ENCODE measurements around the gene DHPS.
"Not testable (repeated sequence)": the region's sequence is repeated elsewhere in the genome, so short reads cannot be mapped to it uniquely, and the experiment has no call there.

Gene DHPS

DNA sequence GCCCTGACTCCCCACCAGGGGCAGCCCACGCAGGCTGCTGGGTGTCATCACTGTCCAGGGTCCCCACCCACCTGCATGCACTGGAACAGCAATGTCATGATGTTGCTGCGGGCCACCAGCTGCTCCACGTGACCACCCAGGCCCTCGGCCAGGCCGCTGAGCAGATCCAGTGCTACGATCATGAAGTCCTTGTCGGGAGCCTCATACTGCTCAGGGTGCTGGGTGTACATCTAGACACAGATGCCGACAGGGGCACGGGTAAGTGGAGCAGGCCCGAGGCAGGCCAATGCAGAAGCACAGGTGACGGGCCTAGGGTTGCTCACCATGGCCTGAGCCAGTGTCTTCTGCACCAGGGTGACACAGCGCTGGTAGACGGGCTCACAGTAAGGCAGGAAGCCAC is 23.5 kb upstream of the DHPS start:
- DNase-seq: no peak

DNA sequence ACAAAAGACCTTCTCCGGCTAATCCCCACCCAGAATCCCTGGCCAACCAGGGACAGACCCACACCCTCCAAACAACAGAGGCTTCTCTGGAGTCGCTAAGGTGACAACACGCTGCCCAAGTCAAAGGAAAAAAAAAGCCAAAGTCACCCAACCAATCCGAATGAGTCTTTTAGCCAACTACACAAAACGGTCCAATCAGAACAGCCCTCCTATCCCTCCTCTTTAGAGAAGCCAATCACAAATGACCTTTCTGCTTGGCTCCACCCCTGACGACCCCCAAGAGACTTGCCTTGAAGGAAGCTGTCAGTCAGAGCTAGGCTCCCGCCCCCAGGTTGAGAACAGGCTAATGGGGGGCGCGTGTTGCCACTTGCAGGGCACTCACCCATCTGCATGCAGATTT is 21.4 kb upstream of the DHPS start:
- peak; percentile 64 for DNase-seq

DNA sequence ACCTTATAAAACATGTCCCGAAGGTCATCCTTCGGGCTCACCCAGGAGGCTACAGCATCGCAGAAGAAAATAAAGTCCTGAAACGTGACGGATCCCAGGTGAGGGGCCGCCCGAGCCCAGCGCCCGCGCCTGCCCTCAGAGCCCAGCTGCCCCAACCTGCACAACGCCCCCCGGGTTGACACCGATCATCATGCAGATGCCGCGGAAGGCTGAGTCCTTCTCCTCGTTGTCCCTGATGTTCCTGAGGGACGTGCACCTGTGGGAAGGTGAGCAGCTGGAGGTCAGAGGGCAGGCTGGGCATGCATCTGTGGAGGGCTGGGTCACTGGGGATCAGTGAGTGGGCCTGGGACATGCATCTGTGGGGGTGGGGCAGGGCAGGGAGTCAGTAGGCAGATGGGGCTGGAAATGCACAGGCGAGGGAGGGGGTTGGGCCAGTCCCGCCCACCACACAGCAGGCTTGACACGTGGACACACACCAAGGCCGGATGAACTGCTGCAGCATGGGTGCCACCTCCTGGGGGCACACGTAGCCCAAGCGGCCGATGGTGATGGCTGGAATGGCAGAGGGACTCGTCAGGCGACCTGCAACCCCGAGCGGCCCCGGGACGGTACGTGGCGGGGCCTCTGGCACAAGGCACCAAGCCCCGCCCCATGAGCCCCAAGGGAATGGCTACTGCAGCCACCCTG is 20.1 kb upstream of the DHPS start:
- no peak for DNase-seq

DNA sequence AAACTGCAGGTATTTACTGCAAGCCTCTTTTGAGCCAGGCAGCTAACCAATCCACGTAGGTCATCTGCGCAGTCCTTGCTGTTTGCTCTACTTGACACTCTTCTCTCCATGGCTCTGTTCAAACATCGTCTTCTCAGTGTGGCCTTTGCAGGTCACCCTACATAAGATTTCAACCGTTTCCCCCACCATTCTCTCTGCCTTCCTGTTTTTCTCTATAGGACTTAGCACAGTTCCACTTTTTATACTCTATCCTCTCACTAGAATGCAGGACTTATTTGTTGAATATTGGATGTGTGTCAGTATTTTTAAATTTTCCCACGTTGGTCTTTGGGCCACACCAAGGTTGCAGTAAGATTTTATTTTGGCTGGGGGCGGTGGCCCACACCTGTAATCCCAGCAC is 16.5 kb upstream of the DHPS start:
- no peak for DNase-seq

DNA sequence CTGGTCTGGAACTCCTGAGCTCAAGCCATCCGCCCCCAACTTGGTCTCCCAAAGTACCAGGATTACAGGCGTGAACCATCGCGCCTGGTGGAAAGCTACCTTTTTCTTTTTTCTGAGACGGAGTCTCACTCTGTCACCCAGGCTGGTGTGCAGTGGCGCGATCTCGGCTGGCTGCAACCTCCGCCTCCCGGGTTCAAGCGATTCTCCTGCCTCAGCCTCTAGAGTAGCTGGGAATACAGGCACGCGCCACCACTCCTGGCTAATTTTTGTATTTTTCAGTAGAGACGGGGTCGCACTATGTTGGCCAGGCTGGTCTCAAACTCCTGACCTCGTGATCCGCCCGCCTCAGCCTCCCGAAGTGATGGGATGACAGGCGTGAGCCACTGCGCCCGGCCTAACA is 15.7 kb upstream of the DHPS start:
- not testable (repeated sequence) for DNase-seq

DNA sequence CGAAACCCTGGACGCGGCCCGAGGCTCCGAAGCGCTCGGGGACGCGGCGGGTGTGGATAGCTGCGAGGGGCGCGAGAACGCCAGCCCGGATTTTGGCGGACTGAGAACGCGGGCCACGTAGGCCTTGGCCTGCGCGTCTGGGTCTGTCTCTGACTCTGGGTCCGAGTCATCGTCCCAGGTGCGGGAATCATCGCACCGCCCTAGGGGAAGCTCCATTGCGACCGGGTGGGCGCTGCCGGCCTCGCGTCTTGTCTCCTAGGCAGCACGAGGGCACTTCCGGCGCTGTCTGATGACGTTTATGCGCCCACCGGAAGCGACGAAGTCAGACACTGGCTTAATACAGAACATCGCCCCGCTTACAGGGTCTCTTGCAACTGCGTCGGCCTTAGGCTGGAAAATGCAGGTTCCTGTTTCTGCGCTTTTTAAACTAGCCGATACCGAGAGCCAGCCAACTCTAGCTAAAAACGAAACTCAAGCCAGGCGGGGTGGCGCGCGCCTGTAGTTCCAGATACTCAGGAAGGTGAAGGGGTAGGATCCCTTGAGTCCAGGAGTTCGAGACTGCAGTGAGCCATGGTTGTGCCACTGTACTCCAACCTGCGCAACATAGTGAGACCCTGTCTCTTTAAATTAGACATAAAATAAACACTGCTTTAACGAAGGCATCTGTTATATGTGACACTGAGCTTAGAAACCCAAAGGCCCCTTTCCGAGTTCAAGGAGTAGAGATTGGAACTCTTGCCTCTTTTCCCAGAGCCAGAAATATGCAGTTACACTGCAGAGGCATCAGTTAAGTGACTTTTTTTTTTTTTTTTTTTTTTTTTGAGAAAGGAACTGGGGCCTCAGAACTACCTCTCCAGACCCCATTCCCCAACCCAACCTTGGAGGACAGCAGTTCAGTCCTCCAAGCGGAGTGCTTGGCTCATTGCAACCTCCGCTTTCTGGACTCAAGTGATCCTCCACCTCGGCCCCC is 15.0 kb upstream of the DHPS start, which contains the start of gene FBXW9:
TSS of gene FBXW9 (minus strand) at position 266 of the 970 bp plus-strand sequence. CDS start at position 216, 50 bp downstream.
- DNase-seq: peak; percentile 86

DNA sequence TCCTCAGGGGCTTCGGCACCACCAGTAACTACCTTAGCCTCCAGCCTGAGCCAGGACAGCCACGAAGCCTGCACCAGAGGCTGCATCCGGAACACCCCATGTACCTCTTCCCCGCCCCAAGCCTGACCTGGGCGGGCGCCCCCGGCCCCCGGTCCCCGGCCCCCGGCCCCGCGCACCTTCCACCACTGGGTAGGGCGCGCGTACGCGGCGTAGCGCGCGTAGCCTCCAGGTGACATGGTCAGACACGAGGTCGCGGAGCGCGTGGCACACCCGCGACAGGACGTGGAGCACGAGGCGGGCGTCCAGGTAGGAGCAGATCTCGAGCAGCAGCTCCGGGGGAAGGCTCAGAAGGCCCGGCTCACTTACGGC is 14.3 kb upstream of the DHPS start:
- DNase-seq: no peak

DNA sequence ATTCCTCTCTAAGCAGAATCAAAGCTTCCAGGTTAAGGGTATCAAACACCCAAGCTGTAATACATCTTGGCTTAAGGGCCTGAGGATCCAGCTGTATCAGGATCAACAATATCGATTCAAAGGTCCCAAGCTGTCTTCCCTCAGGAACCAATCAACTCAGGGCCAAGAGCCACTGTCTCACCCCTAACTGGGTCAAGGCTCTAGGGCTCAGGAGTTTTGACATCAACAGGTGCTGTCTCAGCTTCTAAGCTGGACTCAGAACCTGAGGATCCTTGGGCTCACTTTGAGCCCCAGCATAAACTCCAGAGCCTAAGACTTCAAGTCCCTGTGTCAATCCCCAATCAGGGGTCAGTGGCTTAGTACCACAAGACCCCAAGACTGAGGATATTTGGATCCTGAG is 13.8 kb upstream of the DHPS start:
- DNase-seq: no peak

DNA sequence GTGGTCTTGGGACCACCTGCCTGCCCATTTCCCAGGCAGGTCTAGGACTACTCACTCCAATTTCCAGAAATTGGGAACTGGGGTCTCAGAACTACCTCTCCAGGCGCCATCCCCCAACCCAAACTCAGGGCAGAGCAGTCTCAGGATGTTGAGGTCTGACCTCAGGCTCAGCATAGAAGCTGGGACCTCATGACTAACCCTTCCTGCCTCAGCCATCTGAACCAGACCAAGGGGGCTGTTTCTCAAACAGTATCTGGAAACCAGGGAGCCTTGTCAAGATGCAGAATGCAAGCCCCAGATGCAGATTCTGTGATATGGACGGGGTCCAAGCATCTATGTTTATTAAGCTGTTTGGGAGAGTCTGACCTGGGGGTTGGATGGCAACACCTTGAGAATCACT is 13.4 kb upstream of the DHPS start:
- DNase-seq: no peak

DNA sequence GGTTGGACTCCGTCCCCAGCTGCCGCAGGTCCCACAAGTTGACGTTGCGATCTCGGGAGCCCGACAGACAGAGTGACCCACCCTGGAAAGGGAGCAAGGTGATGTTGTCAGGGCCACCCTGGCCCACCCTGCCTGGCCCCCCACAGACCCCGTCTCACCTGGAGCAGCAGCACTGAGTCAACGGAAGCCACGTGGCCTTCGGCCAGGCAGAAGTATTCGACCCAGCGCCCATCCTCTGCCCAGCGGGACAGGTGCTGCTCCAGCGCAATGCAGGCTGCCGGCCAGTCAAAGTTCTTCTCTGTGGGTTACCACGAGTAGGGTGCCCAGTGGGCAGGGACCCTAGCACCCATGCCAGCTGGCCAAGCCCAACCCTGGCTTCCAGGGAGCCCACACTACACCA is 13.0 kb upstream of the DHPS start:
- no peak for DNase-seq

DNA sequence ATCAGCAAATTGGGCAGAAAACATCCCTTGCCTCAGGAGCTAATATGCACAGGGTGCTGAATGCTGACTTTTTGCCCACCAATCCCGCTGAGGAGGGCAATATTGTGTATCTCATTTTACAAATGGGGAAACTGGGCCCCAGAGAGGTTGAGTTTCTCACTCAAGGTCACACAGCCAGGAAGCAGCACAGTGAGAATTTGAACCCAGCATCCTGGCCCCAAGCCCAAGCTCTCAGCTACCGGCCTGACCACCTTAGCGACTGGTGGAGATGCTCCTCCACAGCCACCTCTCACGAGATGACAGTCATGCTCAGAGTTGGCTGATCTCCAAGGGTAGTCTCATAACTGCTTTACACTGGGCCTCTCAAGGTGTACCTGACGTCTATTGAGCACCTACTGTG is 11.3 kb upstream of the DHPS start:
- no peak for DNase-seq

DNA sequence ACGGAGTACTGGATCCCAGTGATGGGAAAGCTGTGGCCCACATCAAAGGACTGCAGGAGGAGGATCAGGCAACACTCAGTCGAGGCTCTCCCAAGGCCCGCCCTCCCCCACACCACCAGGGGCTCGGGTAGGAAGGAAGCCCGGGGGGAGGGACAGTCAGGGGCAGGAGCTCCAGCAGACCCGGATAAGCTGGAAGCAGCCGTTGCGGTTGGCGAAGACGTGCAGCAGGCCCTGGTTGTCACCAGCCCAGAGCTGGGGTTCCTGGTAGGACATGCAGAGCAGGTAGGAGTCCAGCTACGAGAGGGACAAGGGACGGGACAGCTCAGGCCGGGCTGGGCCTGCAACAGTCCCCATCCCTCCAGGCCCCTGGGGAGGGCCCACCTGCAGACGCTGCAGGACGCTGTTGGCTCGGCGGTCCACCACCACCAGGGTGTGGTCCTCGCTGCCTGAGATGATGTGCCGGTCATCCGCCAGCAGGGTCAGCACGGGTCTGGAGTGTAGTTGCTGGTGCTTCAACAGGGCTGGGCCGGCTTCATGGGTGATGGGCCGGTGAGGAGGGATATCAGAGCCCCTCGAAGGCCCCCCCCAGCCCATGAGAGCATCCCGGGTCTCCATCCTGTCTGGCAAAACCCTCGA is 8.0 kb upstream of the DHPS start:
- DNase-seq: no peak

DNA sequence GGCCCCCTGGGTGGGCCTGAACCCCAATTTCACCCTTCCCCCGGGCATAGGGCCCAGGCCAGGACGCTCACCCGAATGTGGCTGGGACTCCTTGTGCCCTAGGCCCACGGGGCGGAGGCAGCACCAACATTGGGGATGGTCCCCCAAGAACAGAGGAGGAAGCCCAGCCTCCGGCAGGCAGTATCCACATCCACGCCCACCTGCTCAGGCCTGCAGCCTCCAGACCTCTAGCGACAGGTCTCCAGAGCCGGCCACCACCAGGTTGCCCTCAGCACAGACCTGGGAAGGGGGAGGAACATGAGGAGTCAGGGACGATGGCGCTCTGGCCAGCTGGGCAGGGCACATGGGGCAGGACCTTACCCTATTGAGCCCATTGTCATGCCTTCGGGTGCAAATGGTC is 7.3 kb upstream of the DHPS start:
- DNase-seq: no peak

DNA sequence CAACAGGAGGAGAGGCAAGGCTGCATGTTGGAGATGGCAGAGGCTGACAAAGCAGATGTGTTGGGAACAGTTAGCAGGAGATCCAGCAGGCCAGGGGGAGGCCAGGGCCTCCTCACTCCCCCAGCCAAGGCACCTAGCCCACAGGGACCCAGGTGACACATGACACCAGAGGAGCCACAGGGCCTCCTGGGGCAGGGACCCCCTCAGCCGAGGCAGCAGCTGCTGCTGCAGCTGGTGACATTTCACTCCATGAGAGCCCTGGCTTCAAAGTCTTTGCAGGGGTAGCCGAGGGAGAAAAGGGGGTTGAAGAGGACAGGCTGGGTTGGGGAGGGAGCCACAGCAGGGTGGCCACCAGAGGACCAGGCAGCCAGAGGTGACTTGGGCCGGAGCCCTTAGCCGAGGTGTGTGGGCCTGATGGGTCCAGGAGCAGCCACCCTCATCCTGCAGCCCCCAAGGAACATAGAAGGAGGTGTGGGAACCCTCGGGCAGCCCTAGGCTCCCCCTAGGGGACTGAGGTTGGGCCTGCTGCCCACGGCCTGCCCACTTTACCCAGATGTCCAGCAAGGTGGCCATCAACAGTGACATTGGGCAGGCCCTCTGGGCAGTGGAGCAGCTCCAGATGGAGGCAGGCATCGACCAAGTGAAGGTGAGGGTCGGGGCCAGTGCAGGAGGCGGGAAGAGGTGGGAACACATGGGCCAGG is 6.0 kb upstream of the DHPS start, which contains the start of gene GNG14:
TSS of gene GNG14 (plus strand) at position 503 of the 701 bp plus-strand sequence. CDS start at position 554, 51 bp downstream.
- DNase-seq: no peak

DNA sequence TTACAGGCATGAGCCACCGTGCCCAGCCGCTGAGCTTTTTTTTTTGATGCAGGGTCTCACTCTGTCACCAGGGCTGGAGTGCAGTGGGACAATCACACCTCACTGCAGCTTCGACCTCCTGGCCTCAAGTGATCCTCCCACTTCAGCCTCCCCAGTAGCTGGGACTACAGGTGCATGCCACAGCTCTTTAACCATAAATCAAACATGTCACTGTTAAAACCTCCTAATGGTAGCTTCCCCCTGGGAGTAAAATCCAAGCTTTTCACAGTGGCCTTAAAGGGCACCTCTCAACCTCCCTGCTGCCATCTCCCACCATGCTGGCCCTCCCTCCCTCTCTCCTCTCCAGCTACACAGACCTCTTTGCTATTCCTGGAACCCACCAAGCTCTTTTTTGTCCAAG is 4.2 kb upstream of the DHPS start:
- no peak for DNase-seq

DNA sequence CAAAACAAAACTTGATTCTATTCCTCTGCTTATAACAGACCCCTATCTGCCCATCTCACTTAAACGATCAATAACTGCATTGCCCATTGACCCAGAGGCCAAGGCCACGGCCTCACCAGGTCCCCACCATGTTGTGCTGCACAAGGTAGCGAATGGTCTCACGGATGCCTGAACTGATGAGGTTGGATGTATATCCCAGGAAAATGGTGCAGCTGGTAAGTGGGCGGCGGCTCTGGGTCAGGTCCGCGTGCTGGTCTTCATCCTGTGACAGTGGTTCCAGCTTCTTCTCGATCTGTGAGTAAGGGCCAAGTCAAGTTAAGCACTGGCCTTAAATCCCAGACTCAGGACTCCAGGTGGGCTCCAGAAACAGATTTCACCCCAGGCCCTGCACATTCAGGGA is 1.6 kb downstream of the DHPS start:
- no peak for DNase-seq

DNA sequence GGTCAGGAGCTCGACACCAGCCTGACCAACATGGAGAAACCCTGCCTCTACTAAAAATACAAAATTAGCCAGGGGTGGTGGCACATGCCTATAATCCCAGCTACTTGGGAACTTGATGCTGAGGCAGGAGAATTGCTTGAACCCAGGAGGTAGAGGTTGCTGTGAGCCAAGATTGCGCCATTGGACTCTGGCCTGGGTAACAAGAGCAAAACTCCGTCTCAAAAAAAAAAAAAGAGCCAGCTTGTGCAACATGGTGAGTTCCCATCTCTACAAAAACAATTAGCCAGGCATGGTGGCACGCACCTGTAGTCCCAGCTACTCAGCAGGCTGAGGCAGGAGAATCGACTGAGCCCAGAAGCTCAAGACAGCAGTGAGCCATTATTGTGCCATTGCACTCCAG is 3.6 kb downstream of the DHPS start:
- DNase-seq: not testable (repeated sequence)

DNA sequence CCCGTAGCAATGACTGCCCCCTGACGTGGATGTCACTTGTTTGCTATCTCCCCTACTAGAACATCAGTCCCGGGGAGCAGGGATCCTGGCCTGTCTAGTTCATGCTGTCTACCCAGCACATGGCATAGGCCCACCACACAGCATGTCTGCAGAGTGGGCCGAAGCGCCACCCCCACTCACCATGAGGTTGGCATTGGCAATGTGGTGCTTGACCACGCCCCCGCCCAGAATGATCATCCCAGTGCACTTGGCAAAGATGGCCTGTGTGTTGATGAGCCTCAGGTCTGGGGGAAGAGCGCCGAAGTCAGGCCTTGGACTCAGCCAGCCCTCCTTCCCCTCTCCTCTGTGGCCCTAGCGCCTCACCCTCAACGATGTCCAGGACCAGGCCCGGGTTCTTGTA is 4.8 kb downstream of the DHPS start:
- DNase-seq: no peak

DNA sequence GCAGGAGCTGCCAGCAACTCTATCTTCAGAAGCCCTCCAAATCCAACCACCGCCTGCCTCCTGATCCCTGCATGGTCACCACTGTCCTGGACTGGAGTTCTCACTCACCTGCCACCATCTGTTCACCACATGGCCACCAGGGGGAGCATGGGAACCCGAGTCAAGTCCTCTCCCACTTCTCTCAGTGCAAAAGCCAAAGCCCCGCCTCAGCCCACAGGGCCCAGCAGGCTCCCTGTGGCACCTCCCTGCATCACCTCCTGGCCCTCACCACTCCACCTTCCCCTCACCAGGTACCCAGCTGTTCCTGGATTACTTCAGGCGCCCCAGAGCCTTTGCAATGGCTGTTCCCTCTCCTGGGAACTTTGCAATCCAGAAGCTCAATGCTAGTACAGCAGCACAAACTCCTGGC is 5.3 kb downstream of the DHPS start:
- peak; percentile 18 for DNase-seq

DNA sequence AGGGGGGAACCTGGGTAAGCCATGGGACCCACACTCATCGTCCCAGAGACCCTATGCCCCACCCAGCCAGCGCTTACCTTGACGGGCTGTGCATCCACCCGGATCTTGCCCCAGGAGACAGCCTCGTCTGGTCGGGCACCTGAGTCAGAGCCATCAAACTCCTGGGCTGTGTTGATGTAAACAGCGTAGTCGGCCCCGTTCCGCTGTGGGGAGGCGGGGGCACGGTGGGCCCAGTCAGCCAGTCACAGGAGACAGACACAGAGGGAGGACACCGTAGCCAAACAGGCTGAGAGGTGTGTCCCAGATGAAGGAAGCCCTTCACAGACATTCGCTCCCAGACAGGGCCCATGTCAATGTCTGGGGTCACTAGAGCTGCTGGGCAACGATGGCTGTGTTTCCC is 5.7 kb downstream of the DHPS start:
- DNase-seq: no peak

DNA sequence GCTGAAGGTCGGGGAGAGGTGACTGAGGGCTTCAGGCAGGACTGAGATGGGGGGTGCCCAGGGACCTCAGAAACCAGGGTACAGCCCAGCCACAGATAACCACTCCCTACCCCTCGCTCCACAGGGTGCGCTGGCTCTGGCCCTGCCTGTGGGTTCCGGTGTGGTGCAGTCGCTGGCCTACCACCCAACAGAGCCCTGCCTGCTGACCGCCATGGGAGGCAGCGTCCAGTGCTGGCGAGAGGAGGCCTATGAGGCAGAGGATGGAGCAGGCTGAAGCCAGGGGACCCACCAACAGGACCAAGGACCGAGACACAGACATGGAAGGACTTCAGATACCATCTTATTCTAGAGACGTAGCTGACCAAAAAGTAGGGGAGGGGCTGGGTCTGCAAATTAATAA is 6.3 kb downstream of the DHPS start:
- DNase-seq: no peak

DNA sequence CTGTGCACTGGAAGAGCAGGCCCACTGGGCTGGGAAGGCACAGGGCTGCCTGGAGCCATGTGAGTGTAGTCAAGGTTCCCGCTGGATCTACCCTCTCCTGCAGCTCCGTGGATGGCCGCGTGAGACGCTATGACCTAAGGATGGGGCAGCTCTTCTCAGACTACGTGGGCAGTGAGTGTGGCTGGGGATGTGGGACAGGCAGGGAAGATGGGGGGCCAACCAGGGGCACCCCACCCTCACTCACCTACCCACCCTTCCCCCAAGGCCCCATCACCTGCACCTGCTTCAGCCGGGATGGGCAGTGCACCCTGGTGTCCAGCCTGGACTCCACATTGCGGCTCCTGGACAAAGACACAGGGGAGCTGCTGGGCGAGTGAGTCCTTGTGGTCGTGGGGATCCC is 8.9 kb downstream of the DHPS start:
- DNase-seq: no peak
